Keratinocyte (primary cell): Measurements from ENCODE around the gene ADGRL3. TPM values are rescaled to one million over a fixed set of nuclear protein-coding genes. Genes with fewer than 3 reads are reported as not detected.

ENCODE experiments used
- DNase-seq: peaks from one replicate; pipeline ENCODE4 v3.0.0-alpha.2; 2011; ENCODE audit warnings: low read depth, missing footprints, low spot score
- FAIRE-seq: peaks from 2 replicates; lab custom pipeline; 2011; peaks lifted over from hg19 to GRCh38; lab: Jason Lieb, UNC
- H2AFZ ChIP-seq: 2 replicates; pipeline ENCODE4 v1.6.0; 2012; ENCODE audit warnings: low read length, control low read depth, inconsistent platforms; ENCODE audit not compliant: control insufficient read depth
- H3K27ac ChIP-seq: 2 replicates; pipeline ENCODE4 v1.5.1; 2011; ENCODE audit warnings: low read length; ENCODE audit not compliant: control insufficient read depth, insufficient read depth
- H3K27me3 ChIP-seq: 3 replicates; pipeline ENCODE4 v1.6.0; 2011; ENCODE audit warnings: low read length; ENCODE audit not compliant: control insufficient read depth, insufficient read depth; ENCODE audit errors: extremely low read depth
- H3K36me3 ChIP-seq, 2 experiments: 2 replicates in 1 of 2; 3 replicates in 1 of 2; pipeline ENCODE4 v1.5.1; 2011; ENCODE audit warnings: low read length in 2 of 2, mild to moderate bottlenecking in 1 of 2; ENCODE audit not compliant: control insufficient read depth in 2 of 2, insufficient read depth in 2 of 2; ENCODE audit errors: extremely low read depth in 1 of 2
- H3K4me1 ChIP-seq: 3 replicates; pipeline ENCODE4 v1.5.1; 2011; ENCODE audit warnings: low read length; ENCODE audit not compliant: control insufficient read depth, insufficient read depth; ENCODE audit errors: extremely low read depth
- H3K4me2 ChIP-seq: 3 replicates; pipeline ENCODE4 v1.6.0; 2011; ENCODE audit warnings: low read depth, low read length; ENCODE audit not compliant: control insufficient read depth, insufficient read depth; ENCODE audit errors: extremely low read depth
- H3K4me3 ChIP-seq, 3 experiments: fragments of 200-600 bp in 1 of 3; sonication (generic) in 1 of 3; 2 replicates in 2 of 3; 3 replicates in 1 of 3; pipeline ENCODE4 v1.5.1; 2011 to 2016; ENCODE audit warnings: low read length in 3 of 3, mild to moderate bottlenecking in 3 of 3, control low read depth in 2 of 3, inconsistent platforms in 1 of 3, low read depth in 1 of 3, mixed read lengths in 1 of 3, mixed run types in 1 of 3, moderate library complexity in 1 of 3; ENCODE audit not compliant: control insufficient read depth in 2 of 3, insufficient read depth in 2 of 3; ENCODE audit errors: extremely low read depth in 1 of 3
- H3K79me2 ChIP-seq: 2 replicates; pipeline ENCODE4 v1.6.0; 2012; ENCODE audit warnings: low read length; ENCODE audit not compliant: control insufficient read depth, insufficient read depth
- H3K9ac ChIP-seq: 3 replicates; pipeline ENCODE4 v1.6.0; 2011; ENCODE audit warnings: low read length; ENCODE audit not compliant: control insufficient read depth, insufficient read depth; ENCODE audit errors: extremely low read depth
- H3K9me1 ChIP-seq: 3 replicates; pipeline ENCODE4 v1.6.0; 2011; ENCODE audit warnings: low read length; ENCODE audit not compliant: control insufficient read depth, insufficient read depth; ENCODE audit errors: extremely low read depth
- H3K9me3 ChIP-seq: 2 replicates; pipeline ENCODE4 v1.5.1; 2012; ENCODE audit warnings: low read depth, low read length; ENCODE audit not compliant: control insufficient read depth
- H4K20me1 ChIP-seq: 3 replicates; pipeline ENCODE4 v1.6.0; 2011; ENCODE audit warnings: low read length; ENCODE audit not compliant: control insufficient read depth, insufficient read depth; ENCODE audit errors: extremely low read depth
- EZH2 ChIP-seq: IDR thresholded peaks from one replicate; pipeline ENCODE4 v1.6.1; 2012; ENCODE audit warnings: inconsistent platforms, mild to moderate bottlenecking, low read length, moderate library complexity
- dilution Hi-C: fragments of 300-500 bp; cut with MboI; formaldehyde crosslinking; loops from one replicate; pipeline ENCODE4 v1.7.0; 2020; ENCODE audit warnings: low sequenced_read_pairs; ENCODE audit not compliant: extremely low pct_ligation_motif_present
- polyA plus RNA-seq, 5 experiments: library from polyadenylated mRNA; depleted of rRNA in 3 of 5; stranded (reverse) in 3 of 5; stranded (forward) in 1 of 5; unstranded in 1 of 5; fragments of >200 nt; gene quantifications; 1 replicate in 1 of 5; 2 replicates in 3 of 5; 3 replicates in 1 of 5; pipeline versions ENCODE4 v1.2.1 to v1.2.3, GENCODE V29; 2011 to 2012; ENCODE audit warnings: missing spikeins in 2 of 5, low read depth in 1 of 5, low replicate concordance in 1 of 5
- TF ChIP-seq, protein P1 (sequence below), 3 experiments: IDR thresholded peaks in 1 of 3; conservative IDR thresholded peaks in 1 of 3; optimal IDR thresholded peaks in 1 of 3; 2 replicates in 2 of 3; 3 replicates in 1 of 3; pipeline versions ENCODE3 to v1.5.1; 2011; ENCODE audit warnings: low read length in 3 of 3, mild to moderate bottlenecking in 3 of 3, moderate library complexity in 2 of 3, control low read depth in 1 of 3, inconsistent platforms in 1 of 3; ENCODE audit not compliant: insufficient read depth in 2 of 3; ENCODE audit errors: extremely low read depth in 1 of 3

The ADGRL3 gene
- polyA plus RNA-seq, 1 donor (not counting 4 experiments of a cell fraction or from before 2014, with no cell fraction given) = 0.18 TPM

DNA sequence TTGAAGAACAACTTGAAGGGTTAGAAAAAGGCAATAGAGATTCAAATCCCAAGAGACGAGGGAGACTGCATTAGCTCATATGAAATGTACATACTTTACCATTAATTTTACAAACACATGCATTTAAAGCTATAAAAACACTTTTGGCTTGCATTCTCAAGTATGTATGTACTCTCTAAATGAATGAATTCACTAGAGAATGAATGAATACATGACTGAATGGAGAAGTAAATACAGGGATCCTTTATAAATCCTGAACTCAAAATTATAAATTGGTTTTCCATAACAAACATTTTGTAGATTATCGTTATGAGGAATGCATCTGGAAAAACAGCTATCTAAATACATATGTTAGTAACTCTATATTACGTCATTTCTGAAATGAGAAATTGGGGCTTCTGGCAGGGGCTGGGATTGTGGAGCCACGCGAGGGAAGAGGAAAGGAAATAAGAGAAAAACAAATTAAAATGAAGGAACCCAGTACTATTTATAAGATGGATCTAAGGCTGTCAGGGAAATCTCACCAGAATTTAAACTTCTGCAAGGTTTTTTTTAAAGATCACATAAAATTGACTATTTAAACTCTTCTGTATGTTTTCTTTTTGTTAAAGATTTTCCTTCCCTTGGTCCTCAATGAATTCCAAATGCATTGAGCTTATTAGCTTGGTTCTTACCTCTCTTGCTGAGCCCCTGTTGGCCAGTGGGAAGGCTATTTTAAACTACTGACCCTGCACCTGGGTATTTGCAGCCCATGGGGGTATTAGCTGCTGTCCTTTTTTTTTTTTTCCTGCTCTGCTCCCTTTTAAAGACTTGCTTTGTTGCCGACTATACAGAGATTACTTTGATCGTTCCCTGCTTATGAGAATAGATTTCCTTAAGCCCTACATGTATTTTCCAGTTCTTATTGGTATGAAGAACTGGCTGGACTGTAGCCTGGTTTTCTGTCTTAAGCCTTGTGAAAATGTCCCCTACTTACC lies 207.8 kb downstream of the ADGRL3 start:
- no peak for DNase-seq
- Histone ChIP-seq H3K27ac (no peak overlapping the region), H3K4me3 (no peak overlapping the region), H3K79me2 (no peaks in the 10 kb centered on the region), H3K4me2 (no peak overlapping the region), H3K36me3 (no peaks in the 10 kb centered on the region), H3K27me3 (no peaks in the 10 kb centered on the region), H3K9me1 (no peaks in the 10 kb centered on the region), H3K9me3 (no peaks in the 10 kb centered on the region), H4K20me1 (no peaks in the 10 kb centered on the region), H2AFZ (no peak overlapping the region), H3K9ac (no peak overlapping the region), H3K4me1 (peaks cover 2% of the 10 kb centered on the region)
- dilution Hi-C loops = no loop called here
- FAIRE-seq = no peak
- no peak for TF ChIP-seq EZH2
- TF ChIP-seq, protein P1, sequence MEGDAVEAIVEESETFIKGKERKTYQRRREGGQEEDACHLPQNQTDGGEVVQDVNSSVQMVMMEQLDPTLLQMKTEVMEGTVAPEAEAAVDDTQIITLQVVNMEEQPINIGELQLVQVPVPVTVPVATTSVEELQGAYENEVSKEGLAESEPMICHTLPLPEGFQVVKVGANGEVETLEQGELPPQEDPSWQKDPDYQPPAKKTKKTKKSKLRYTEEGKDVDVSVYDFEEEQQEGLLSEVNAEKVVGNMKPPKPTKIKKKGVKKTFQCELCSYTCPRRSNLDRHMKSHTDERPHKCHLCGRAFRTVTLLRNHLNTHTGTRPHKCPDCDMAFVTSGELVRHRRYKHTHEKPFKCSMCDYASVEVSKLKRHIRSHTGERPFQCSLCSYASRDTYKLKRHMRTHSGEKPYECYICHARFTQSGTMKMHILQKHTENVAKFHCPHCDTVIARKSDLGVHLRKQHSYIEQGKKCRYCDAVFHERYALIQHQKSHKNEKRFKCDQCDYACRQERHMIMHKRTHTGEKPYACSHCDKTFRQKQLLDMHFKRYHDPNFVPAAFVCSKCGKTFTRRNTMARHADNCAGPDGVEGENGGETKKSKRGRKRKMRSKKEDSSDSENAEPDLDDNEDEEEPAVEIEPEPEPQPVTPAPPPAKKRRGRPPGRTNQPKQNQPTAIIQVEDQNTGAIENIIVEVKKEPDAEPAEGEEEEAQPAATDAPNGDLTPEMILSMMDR (optimal IDR thresholded peaks at IDR 0.05 in 1 of 3, IDR thresholded peaks at IDR 0.05 in 1 of 3, conservative IDR thresholded peaks at IDR 0.05 in 1 of 3; ENCODE audit: extremely low read depth in 1 of 3, insufficient read depth in 2 of 3, low read length in 3 of 3) = no peak

DNA sequence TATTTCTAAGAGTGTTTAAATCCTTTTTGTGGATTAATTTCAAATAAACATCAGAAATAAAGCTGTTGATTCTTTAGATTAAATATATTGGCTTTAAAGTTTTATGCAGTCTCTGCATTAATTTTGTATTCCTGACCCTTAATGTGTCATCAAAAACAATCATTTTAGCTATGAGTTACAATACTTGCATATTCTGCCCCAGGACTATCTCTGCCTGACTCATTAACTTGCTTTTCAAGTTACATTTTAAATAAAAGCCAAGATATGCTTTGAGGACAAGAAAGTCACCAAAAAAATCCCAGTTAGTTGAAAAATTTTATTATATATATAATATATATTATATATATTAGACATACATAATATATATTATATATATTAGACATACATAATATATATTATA lies 208.7 kb downstream of the ADGRL3 start:
- no peak overlapping the region for H3K4me2 ChIP-seq
- H3K4me1 ChIP-seq = peaks cover 2% of the 10 kb centered on the region
- no peaks in the 10 kb centered on the region for H3K9me1 ChIP-seq
- no peak overlapping the region for H2AFZ ChIP-seq
- H4K20me1 ChIP-seq = no peaks in the 10 kb centered on the region
- H3K79me2 ChIP-seq = no peaks in the 10 kb centered on the region
- H3K27me3 ChIP-seq = no peaks in the 10 kb centered on the region
- H3K9me3 ChIP-seq = no peaks in the 10 kb centered on the region
- no peak overlapping the region for H3K9ac ChIP-seq
- dilution Hi-C loops = no loop called here
- DNase-seq (no peak), FAIRE-seq (no peak)
- H3K4me3 ChIP-seq = no peak overlapping the region
- no peaks in the 10 kb centered on the region for H3K36me3 ChIP-seq
- H3K27ac ChIP-seq = no peak overlapping the region
- no peak for TF ChIP-seq EZH2
- TF ChIP-seq, protein P1 (optimal IDR thresholded peaks at IDR 0.05 in 1 of 3, IDR thresholded peaks at IDR 0.05 in 1 of 3, conservative IDR thresholded peaks at IDR 0.05 in 1 of 3; ENCODE audit: extremely low read depth in 1 of 3, insufficient read depth in 2 of 3, low read length in 3 of 3) = no peak
